GM21423 (cell line): Measurements from ENCODE around the gene KRTAP13-2.

ENCODE experiments used
- ATAC-seq: cut with Tn5 transposase; IDR thresholded peaks from one replicate; pipeline ENCODE4 v1.9.1; 2021; ENCODE audit warnings: mild to moderate bottlenecking, moderate library complexity; ENCODE audit not compliant: unreplicated experiment

The KRTAP13-2 gene, protein sequence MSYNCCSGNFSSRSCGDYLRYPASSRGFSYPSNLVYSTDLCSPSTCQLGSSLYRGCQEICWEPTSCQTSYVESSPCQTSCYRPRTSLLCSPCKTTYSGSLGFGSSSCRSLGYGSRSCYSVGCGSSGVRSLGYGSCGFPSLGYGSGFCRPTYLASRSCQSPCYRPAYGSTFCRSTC

DNA sequence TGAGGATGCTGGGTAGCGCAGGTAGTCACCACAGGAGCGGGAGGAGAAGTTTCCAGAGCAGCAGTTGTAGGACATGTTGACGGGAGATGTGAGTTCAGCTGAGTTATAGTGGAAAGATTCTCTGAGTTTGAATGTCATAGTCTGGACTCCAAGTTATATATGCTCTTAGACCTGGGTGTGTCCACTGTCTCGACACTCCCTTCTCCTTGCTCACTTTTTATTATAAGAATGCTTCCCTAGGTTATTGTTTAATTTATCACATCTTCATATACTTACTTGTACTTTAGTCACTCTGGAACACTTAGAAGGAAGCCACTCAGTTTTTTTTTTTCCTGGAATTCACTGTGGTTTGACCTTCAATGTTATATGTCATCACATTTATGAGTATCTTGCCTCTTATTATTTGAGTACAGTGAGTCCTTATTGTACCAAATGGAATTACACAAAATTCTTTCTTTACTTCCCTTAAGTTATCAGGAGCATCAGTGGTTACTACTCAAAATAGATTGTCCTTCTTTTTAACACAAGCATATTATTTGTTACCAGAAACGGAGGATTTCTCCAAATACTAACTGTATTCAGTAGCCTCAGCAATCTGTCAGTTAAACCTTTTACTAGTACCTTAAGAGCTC, at the start of gene KRTAP13-2:
KRTAP13-2 (minus strand) TSS at position 133 of the 632 bp plus-strand sequence; CDS start at position 75, 58 bp downstream.
- ATAC-seq: no peak

DNA sequence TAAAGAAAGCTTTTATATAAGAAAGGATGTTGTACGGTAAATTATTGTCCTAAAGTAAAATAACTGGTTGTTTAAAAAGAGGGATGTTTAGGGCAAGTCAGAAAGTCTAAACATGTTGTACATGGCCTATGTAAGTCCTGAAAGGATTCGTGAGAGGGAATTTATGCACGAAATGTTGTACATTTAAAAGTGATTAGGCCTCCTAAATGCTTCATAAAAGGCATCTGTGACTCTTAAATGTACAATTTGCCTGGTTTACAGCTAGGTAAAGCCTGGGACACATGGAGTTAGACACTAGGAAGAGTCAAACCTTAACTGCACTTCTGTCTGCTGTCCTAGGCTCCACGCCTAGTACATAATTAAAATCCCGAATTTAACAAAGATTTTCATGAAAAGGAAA, 43.9 kb upstream of the KRTAP13-2 start:
- ATAC-seq: no peak

DNA sequence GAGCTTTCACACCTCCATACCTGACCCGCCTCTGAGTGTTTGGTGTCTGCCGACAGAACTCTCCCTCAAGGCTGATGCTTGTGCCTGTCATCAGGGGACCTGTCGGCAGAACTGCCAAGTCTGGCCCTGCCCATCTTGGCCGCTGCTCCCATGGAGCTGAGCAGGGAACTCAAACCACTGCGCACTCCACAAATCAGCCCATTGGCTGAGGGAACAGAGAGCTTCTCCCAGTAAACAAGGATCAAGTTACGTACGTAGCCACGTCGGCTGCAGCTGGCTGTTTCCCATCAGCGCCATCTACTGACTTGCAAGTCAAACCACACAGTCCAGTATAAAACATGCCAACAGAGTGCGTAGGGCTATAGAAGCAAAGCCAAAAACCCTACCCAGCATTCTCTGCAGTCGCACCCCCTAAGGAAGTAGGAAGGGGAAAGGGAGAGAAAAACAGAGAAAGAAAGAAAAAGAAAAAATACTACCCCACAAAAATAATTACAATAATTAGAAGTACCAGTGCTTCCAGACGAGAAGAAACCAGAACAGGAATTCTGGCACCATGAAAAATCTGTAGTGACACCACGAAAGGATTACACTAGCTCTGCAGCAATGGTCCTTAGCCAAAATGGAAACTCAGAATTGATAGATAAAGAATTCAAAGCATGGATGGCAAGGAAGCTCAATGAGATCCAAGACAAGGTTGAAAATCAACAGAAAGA, 36.9 kb upstream of the KRTAP13-2 start:
- ATAC-seq: no peak

DNA sequence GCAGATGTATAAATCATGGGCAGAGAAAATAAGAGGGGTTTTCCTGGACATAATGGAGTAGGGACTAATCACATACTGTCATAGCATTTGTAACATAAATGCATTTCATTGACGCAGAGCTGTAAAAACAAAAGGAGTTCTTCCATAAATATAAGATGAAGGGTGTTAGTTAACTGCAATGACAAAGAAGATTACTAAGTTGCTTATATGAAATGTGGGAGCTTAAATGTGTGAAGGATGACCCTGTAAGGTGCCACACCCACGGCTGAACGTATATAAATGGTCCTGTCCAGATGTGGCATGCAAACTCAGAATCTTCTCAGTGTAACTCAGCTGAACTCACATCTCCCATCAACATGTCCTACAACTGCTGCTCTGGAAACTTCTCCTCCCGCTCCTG, 23.7 kb upstream of the KRTAP13-2 start, which contains the start of gene KRTAP13-1:
KRTAP13-1 (plus strand) TSS at position 301 of the 400 bp plus-strand sequence; CDS start at position 357, 56 bp downstream.
- ATAC-seq: no peak

DNA sequence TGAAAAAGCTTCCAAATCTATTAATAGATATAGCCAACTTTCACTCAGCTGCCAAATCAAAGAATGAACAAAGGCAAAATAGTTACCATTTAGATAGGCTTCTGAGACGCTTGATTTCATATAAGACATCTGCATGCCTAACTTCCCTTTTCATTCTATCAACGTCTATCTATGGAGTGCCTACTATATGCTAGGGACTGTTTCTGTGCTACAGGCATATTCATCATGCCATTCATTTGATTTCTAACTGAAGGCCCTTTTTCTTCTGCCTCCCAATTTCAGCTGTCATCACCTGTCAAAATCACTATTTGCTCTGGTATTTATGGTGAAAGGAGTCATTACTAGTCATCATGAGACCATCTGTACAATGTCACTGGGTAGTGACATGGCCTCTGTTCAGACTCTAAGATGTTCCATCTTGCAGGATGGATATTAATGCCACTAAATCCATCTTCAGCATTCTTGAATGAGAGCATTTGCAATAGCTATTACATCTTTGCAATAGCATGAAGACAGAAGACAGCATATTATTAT, 19.5 kb upstream of the KRTAP13-2 start:
- no peak for ATAC-seq

DNA sequence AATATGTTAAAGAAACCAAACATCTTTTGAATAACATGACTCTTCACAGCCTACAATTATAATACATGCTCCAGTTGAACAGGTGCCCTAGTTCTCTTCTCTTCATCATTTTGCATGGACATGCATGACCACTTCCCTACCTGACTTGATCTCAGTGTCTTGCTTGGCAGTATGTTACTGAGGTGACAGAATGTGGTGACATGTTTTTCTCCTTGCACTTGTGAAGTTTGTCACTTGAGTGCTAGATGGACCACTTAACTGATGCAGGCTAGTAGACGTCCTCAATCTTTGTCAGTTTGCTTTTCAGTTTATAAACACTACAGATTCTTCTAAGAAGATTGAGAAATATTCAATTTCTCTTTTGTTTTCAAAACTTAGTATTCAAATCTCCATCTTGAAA, 10.1 kb upstream of the KRTAP13-2 start:
- ATAC-seq: no peak

DNA sequence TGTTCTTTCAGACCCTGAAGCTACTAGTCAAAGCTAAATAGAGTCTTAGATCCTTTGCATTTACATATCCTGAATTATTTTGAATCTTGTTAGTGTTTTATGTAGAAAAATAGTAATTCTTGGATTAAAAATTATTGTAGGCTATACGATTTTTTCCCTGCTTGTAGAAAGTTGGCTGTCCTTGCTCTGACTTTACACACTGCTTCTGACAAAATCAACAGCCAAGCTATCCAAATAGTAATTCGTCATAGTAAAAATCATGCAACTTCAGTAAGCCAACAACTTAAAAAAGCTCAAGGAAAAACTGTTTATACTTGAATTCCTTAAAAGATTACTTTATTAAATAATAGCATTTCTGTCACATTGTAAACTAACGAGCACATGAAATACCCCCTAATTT, 16.2 kb downstream of the KRTAP13-2 start:
- no peak for ATAC-seq

DNA sequence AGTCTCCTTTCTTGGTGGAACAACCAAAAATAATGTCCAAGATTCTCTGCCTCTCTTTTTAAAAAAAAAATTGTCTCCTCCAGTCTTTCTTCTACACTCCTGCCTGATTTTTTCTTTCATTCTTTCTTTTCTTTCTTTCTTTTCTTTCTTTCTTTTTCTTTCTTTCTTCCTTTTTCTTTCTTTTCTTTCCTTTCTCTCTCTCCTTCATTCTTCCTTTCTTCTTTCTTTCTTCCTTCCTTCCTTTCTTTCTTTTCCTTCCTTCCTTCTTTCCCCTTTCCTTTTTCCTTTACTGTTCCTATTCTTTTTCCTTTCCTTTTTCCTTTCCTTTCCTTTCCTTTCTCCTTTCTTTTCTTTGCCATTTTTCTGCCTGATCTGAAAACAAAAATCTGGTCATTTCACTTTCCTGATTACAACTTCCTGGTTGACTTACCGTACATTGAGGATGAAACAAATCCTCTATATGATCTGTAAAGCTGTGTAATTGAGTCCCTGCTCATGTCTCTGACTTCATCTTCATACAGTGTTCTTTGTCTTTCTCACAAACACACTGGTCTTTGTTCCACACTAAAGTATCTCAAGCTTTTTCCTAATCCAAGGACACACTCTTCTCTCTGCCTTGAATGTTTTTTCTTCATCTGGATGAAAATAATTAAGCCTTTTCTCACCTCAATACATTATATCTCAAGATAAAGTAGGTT, 17.6 kb downstream of the KRTAP13-2 start:
- no peak for ATAC-seq

DNA sequence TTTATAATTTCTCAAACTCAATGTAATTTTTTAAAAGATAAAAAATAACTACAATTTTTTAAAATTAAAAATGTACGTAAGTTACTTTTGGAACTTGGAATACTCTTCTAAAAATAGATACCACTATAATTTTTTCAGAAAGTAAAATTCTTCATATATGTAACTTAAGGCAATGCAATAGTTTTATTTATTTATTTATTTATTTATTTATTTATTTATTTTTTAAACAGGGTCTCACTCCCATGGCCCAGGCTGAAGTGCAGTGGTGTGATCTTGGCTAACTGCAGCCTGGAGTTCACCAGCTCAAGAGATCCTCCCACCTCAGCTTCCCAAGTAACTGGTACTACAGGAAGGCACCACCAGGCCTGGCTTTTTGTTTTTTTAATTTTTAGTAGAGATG, 20.5 kb downstream of the KRTAP13-2 start:
- no peak for ATAC-seq

DNA sequence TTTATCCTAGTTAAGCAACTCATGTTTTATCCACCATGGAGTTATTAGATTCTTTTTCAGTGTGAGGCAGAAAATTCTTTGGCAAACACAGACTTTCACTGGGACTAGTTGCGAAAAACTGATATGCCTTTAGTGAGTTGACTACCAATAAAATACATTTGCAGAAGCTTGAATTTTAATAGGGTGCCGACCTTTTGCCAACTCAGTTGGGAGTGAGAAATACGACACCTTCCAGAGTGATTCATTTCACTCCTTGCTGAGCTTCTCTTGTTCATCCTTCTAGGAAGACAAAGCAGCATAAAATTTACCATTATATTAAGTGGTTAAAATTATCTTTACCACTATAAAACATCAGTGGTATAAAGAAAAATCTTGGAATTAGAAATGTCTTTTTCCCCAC, 22.5 kb downstream of the KRTAP13-2 start:
- ATAC-seq: no peak

DNA sequence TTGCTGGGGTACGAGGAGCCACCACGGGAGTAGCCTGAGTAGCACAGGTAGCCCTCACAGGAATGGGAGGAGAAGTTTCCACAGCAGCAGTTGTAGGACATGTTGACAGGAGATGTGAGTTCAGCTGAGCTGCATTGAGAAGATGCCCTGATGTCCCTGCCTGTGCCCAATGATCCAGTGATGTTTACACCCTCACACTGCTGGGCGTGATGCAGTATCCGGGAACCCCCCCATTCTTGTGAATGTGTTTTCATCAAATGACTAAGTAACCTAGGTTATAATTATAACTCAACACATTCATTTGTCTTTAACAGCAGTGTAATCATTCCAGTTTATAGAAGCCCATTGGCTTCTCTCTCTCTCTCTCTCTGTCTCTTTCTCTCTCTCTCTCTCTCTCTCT, 23.6 kb downstream of the KRTAP13-2 start, which contains the start of gene KRTAP23-1:
KRTAP23-1 (minus strand) TSS at position 101 of the 400 bp plus-strand sequence; CDS start at position 101, 0 bp downstream.
- no peak for ATAC-seq

DNA sequence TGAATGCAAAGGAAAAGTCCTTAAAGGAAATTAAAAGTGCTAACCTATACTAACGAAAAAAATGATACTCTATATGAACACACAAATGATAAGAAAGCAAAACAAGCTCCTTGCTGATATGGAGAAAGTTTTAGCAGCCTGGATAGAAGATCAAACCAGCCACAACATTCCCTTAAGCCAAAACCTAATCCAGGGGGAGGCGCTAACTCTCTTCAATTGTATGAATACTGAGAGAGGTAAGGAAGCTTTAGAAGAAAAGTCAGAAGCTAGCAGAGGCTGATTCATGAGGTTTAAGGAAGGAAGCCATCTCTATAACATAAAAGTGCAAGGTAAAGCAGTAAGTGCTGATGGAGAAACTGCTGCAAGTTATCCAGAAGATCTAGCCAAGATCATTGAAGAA, 27.1 kb downstream of the KRTAP13-2 start:
- ATAC-seq: no peak

DNA sequence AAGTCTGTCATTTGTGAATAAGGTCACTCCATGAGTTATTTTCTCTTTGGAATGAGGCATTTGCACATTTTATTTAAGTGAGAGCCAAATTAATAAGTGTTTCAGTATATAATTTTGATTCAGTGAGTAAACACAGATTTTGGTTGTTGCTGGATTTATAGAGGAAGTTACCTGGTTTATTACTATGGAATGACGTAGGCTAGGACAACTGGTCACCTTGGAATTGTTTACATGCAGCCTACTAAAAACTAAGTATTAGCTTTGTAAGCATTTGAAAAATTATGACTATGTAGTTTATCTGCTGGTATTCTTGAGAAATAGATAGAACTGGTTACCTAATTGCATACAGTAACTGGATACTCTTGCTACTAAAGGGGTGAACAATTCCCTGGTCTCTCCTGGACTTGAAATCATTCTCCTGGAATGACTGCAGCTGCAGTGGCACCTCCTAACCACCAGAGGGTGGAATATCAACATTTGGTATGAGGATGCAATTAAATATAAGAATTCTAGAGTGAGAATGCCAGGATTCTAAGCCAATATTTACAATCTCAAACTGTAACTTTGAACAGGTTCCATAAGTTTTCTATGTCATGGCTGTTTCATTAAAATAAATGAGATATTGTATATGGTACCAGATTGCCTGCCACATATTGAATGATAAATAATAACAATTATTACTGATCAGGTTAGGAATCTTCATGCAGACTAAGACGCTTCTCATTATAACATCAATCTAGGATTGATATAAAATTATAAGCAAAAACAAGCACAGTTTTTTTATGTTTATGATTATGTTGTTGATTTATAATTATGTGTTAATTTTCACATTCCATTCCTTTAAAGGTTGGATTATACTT, 31.1 kb downstream of the KRTAP13-2 start:
- no peak for ATAC-seq

DNA sequence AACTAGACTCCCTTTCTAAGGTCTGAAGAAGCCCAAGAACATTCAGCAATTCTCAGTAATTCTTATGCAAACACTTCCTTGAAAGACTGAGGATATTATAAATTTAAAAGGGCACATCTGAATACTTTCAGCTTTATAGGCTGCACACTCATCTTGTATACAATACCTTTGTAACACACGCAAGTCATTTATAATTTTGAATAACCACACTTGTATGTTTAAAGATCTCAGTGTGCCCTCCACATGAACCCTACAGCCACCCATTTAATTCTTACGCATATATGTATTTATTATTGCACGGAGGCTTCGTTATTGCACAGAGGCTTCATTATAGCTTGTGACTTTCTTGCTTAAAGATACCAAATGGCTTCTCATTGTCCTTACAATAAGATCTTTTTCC, 33.4 kb downstream of the KRTAP13-2 start:
- no peak for ATAC-seq

DNA sequence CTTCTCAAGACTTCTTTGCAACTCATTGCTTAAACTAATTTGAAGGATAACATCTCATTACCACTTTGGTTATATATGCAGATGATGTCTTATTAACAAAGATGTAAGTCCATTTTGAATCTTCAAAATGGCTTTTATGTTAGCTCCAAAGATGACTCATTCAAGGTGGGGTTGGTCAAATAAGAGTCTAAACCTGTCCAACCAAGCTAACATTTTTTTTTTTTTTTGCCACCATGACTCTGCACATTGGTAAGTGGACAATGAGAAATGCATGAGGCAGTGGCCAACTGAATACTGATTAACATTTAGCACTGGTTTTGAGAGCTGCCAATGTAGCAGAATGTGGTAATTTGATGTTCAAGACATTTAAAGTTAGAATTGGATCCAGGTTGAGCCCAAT, 34.3 kb downstream of the KRTAP13-2 start:
- ATAC-seq: no peak

DNA sequence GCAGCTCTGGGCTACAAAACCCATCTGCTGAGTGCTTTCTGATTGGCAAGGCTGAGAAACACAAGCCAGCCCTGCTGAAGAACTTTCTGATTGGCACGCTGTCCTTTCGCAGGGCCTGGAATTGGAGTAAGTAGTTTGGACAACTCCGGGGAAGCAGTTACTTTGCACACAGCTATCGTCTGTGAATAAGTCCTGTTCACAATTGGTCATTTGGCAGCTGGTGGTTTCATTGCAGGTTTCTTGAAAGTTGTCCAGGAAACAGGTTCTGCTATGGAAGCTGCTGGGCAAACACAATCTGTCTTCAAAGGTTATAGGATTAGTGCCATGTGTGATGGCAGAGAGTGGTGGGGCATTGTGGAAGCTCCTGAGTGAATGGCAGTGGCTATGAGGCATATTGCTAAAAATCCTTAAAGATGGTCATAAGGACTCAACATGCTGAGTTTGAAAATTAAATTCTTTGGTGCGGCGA, 34.8 kb downstream of the KRTAP13-2 start, which contains the start of gene KRTAP27-1:
KRTAP27-1 (minus strand) TSS at position 419 of the 469 bp plus-strand sequence; CDS start at position 393, 26 bp downstream.
- ATAC-seq: no peak

DNA sequence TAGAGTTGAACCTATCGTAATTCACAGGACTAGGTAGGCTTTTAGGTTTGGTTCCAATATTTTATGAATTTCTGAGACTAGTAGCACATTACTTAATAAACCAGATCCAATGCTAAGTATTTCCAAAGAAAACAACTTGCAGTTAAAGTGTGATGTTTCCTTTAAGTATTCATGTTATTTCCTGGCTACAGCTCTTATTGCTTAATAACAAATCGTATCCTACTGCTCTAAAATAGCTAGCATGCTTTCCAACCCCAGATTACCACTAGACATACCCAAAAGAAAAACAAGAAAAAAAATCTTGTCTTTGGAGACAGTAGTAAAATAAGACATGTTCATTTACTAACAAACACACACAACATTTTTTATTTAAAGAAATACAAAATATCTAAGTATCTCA, 35.5 kb downstream of the KRTAP13-2 start:
- no peak for ATAC-seq

DNA sequence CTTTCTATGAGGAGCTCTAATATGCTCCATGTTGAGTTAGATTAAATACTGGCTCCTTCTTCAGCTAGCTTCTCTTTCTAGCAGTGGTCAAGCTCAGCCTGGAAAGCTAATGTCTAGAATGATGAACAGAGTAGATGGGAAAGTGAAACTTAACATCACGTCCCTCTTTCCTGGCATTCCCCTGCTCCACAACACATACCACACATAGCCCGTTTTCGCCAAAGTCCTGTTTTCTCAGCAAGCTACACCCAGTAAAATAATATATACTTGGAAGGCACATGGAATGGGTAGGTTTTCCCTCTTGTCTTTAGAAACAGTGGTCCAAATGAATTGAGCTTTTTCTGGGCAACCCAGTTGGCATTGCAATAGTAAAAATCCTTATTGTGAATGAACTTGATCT, 38.3 kb downstream of the KRTAP13-2 start:
- ATAC-seq: no peak

DNA sequence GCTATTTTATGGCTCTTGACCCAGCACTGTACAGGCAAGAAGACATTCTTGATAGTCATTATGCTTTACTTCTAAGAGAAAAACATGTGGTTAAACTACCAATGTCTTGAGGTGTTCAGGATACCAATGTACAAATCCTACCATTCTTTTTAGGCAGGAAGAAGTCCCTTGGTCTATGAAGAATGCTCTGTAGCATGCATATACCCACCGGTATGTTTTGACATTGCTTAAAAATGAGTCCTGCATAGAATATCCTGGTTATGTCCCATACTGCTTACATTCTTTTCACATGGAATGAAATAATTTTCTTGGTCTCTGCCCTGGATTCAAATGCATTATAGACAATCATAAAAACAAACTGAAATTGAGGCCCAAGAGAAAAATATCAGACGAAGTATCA, 39.4 kb downstream of the KRTAP13-2 start:
- no peak for ATAC-seq
